Measurements from ENCODE around the gene SPPL2B.
"Not testable (repeated sequence)": the region's sequence is repeated elsewhere in the genome, so short reads cannot be mapped to it uniquely, and the experiment has no call there.

SPPL2B gene

GRCh38 chr19:2337329-2337707 lies 8.8 kb downstream of the SPPL2B start:
- no peak for DNase-seq (ENCODE audit: low read depth in 2 of 2)

DNA sequence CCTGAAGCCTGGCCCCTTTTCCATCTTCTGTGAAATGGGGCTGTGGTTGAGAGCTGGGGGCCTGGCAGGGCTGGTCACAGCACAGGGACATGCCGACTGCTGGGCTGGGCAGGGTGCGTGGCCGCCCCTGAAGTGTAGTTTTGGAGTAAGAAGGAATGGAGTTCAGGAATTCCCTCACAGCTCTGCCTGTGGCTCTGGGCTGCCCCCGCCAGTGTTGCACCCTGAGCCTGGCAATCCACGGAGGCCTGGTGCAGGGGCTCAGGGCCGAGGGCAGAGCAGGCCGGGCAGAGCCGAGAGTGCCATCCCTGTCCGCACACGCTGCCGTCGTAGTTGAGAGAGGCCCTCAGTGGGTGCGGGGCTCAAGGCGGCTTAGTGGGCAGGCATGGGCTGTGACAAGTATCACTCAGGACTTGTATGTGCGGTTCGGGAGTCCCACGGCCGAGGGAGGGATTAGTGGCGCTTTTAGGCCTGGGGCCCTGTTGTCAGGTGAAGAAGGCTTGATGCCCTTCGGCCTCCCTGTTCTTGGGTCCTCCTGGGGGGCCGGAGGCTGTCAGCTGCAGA lies 9.7 kb downstream of the SPPL2B start:
- DNase-seq (ENCODE audit: low read depth in 2 of 2) = no peak

DNA sequence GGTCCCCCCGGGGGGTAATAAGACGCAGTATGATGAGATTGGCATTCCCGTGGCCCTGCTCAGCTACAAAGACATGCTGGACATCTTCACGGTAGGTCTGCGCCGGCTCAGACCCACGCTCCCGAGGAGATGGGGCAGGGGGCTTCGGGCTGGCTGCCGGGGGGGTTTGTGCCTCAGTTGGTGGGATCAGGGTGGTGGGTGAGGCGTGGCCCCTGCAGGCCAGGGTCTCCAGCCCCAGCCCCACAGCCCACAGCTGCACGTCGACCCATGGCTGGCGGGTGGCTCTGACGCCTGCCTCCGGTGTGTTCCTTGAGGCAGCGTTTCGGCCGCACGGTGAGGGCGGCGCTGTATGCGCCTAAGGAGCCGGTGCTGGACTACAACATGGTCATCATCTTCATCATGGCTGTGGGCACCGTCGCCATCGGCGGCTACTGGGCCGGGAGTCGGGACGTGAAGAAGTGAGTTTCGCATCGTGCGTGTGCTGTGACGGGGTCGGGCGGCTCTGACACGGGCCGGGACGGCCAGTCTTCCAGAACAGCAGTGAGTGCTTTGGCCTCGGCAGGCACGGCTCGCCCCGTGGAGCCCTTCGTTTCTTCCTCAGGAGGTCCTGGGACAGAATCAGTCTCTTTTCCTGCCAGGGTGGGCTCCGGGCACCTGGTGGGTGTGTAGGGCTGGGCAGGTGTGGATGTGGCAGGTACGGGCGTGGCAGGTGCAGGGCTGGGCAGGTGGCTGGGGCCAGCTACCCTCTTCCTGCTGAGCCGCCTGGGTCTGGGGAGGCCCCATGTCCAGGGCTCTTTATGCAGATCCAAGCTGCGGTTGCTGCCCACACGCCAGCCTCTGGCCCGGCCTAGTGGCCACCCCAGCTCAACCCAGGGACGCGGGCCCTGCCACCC lies 10.5 kb downstream of the SPPL2B start:
- DNase-seq (ENCODE audit: low read depth in 2 of 2) = no peak

- DNase-seq (ENCODE audit: low read depth in 2 of 2) = no peak
These were observed 11.3 kb downstream of the SPPL2B start for GRCh38 chr19:2339644-2340310.

DNA sequence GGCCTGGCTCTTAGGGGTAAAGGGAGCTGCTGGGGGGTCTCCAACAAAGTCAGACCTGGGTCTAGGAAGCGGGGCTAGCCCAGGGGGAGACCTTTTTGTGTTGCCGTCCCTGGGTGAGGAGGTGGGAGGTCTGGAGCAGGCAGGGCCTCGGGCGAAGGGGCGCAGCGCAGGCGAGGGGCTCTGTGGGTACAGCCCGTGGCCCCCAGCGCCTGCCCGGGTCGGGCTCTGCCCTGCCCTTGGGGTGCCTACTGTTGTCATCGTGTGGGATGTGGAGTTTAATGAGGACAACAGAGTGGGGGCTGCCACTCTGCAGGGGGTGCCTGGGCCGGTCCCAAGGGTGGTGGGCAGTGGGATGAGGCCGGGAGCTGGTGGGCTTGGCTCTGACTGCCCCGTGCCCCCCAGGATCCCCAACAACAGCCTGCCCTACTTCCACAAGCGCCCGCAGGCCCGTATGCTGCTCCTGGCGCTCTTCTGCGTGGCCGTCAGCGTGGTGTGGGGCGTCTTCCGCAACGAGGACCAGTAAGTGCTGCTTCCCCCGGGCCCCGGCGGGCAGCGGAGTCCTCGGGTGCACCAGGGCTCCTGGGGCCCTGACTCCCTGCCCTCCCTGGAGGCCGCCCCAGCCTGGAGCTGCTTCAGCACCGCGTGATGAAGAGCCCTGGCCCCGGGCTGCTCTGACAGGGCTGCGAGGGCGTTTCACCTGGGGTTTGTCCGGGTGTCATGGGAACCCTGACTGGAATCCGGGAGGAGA lies 12.2 kb downstream of the SPPL2B start:
- no peak for DNase-seq (ENCODE audit: low read depth in 2 of 2)

GRCh38 chr19:2341244-2341751 lies 12.8 kb downstream of the SPPL2B start:
- DNase-seq (ENCODE audit: low read depth in 2 of 2) = no peak

- DNase-seq (ENCODE audit: low read depth in 2 of 2) = no peak
These were observed 13.5 kb downstream of the SPPL2B start for GRCh38 chr19:2341982-2342381.

DNA sequence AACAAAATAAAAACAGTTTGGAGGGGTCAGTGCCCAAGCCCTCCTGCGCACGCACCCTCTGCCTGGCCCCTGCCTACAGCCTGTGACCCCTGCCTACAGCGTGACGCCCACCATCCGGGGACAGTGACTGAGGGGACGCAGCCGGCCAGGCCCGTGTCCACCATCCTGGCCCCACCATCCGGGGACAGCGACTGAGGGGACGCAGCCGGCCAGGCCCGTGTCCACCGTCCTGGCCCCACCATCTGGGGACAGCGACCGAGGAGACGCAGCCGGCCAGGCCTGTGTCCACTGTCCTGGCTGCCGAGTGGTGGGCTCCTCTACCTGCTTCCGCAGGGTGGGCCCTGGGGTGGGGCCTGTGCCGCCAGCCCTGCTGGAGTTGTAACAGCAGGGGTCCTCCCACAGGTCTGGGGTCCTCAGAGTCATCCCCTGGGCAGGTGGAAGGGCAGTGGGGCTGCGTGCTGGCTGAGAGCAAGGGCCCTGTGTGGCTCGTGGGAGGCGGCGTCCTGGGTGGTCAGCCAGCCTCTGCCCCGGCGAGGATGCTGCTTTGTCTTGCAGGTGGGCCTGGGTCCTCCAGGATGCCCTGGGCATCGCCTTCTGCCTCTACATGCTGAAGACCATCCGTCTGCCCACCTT lies 14.3 kb downstream of the SPPL2B start:
- no peak for DNase-seq (ENCODE audit: low read depth in 2 of 2)

DNA sequence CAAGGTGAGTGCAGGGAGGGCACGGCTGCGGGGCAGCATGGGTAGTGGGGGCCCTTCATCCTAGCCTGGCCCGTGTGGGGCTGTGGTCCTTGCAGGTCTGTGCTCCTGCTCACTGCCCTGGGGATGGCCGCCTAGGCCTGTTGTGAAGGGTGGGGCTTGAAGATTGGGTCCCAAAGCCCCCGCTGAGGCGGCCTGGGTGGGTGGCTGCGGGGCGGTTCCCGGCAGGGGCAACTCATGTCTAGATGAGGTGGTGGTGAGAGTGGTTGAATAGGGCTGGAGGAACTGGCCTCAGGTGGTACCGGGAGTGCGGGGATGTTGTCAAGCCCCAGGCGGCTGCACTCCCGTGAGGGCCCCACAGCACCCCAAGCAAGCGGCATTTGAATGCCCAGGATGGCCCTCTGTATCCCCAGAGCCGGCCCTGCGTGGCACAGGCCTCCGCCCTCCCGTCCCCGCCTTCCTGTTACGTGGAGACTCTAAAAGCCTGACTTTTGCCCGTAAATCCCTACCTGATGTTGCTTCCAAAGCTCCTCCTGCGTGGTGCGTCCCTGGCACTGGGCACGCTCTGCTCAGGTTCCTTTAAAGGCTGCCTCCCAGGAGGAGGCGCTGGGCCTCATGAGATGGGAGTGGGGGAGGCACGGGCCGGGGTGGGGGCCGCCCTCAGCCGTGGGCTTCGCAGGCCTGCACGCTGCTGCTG lies 15.0 kb downstream of the SPPL2B start:
- DNase-seq (ENCODE audit: low read depth in 2 of 2) = no peak

GRCh38 chr19:2344381-2344870 lies 15.9 kb downstream of the SPPL2B start:
- DNase-seq (ENCODE audit: low read depth in 2 of 2) = no peak

DNA sequence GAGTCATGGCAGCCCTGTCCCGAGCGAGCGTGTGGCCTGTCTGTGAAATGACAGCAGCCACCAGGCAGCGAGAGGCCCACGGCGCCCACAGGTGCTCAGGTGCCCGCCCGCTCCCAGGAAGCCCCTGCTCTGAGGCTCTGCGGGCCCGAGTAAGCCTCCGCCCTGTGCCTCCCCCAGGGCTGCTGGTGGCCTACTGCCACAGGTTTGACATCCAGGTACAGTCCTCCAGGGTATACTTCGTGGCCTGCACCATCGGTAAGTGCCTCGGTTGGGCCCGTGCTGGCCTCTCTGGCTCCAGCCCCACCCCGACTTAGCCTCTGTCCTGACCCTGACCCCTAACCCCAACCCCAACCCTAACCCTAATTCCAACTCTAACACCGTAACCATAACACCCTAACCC lies 16.6 kb downstream of the SPPL2B start:
- DNase-seq (ENCODE audit: low read depth in 2 of 2) = no peak

DNA sequence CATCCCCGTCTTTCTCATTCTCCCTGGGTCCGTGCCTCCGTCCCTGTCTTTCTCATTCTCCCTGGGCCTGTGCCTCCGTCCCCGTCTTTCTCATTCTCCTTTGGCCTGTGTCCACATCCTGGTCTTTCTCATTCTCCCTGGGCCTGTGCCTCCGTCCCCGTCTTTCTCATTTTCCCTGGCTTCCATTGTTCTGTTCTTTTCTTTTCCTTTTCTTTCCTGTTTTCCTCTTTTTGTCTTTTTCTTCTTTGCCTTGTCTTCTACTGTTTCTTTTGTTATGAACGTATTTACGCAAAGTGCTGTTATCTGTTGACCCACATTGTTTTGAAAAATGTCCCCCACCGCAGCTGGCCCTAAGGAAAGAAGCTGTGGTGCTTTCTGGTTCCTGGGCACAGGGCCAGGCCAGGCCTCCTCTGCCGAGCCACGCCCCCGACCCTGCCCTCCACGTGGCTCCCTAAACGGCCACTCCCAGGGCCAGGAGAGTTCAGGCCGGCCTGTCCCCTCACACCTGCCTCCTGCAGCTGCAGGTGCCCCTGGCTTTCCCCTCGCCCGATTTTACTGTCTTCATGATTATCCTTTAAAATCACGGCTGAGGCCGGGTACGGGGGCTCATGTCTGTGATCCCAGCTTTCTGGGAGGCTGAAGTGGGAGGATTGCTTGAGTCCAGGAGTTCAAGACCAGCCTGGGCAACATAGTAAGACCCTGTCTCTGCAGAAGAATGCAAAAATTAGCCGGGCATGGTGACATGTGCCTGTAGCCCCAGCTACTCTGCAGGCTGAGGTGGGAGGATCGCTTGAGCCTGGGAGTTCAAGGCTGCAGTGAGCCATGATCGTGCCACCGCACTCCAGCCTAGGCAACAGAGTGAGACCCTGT lies 17.5 kb downstream of the SPPL2B start:
- DNase-seq (ENCODE audit: low read depth in 2 of 2) = no peak

- DNase-seq (ENCODE audit: low read depth in 2 of 2) = not testable (repeated sequence)
These were observed 21.3 kb downstream of the SPPL2B start for GRCh38 chr19:2349818-2350217.

- no peak for DNase-seq (ENCODE audit: low read depth in 2 of 2)
These were observed 22.2 kb downstream of the SPPL2B start for GRCh38 chr19:2350656-2351055.

DNA sequence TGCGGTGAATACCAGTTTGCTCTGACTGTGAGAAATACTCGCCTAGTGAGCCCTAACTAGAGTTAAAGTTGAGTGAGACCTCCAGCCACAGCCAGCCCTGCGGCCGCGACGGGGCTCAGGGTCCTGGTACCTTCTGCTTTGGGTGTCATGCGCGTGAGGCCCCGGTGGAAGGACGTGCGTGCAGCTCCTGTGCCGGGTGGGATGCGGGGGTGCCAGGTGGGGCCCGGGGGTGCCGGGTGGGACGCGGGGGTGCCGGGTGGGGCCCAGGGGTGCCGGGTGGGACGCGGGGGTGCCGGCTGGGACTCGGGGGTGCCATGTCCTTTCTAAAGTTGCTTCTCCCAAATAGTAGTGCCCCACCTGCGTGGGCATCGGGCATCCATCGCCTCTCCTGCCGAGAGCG lies 23.1 kb downstream of the SPPL2B start:
- no peak for DNase-seq (ENCODE audit: low read depth in 2 of 2)

- no peak for DNase-seq (ENCODE audit: low read depth in 2 of 2)
These were observed 23.6 kb downstream of the SPPL2B start for GRCh38 chr19:2352121-2352520.

- DNase-seq (ENCODE audit: low read depth in 2 of 2) = no peak
These were observed 24.8 kb downstream of the SPPL2B start for GRCh38 chr19:2353159-2353886.

GRCh38 chr19:2353887-2354592 lies 25.6 kb downstream of the SPPL2B start:
- no peak for DNase-seq (ENCODE audit: low read depth in 2 of 2)
